Measurements from ENCODE around the gene CSNK1D.

Gene CSNK1D

GRCh38 chr17:82226809-82227628 is 46.5 kb downstream of the CSNK1D start:
- no peak for DNase-seq

GRCh38 chr17:82226146-82226808 is 47.2 kb downstream of the CSNK1D start:
- DNase-seq = no peak

GRCh38 chr17:82225368-82226029 is 48.0 kb downstream of the CSNK1D start:
- DNase-seq = no peak

GRCh38 chr17:82224666-82225065 is 48.8 kb downstream of the CSNK1D start:
- no peak for DNase-seq

- no peak for DNase-seq
These were observed 50.0 kb downstream of the CSNK1D start for GRCh38 chr17:82223517-82223916.

- DNase-seq = no peak
These were observed 50.7 kb downstream of the CSNK1D start for GRCh38 chr17:82222816-82223215.

- DNase-seq = no peak
These were observed 52.1 kb downstream of the CSNK1D start for GRCh38 chr17:82221341-82221902.

GRCh38 chr17:82219753-82220709 is 53.5 kb downstream of the CSNK1D start:
- no peak for DNase-seq

- no peak for DNase-seq
These were observed 54.4 kb downstream of the CSNK1D start for GRCh38 chr17:82219083-82219482.

- no peak for DNase-seq
These were observed 55.0 kb downstream of the CSNK1D start for GRCh38 chr17:82218349-82219075.

- peak; percentile 93 for DNase-seq
These were observed 55.8 kb downstream of the CSNK1D start for GRCh38 chr17:82217530-82218204.

- DNase-seq = peak; percentile 59
These were observed 56.4 kb downstream of the CSNK1D start for GRCh38 chr17:82217120-82217529.

- peak; percentile 86 for DNase-seq
These were observed 57.0 kb downstream of the CSNK1D start for GRCh38 chr17:82216301-82217119.

GRCh38 chr17:82215972-82216300 is 57.6 kb downstream of the CSNK1D start:
- no peak for DNase-seq

- no peak for DNase-seq
These were observed 58.2 kb downstream of the CSNK1D start for GRCh38 chr17:82215095-82215971.

- DNase-seq = no peak
These were observed 59.4 kb downstream of the CSNK1D start for GRCh38 chr17:82214012-82214628.

- DNase-seq = peak; percentile 76
These were observed 60.1 kb downstream of the CSNK1D start for GRCh38 chr17:82213251-82214011.

Data from HCEC 1CT (cell line).